ENCODE results near the gene PIANP.
"Not testable (repeated sequence)": the region's sequence is repeated elsewhere in the genome, so short reads cannot be mapped to it uniquely, and the experiment has no call there.

Gene PIANP

GRCh38 chr12:6708351-6708750 lies 7.7 kb upstream of the PIANP start:
- DNase-seq (ENCODE audit: low read depth in 2 of 2, low spot score in 1 of 2): not testable (repeated sequence)

GRCh38 chr12:6703631-6704030 lies 3.0 kb upstream of the PIANP start:
- DNase-seq (ENCODE audit: low read depth in 2 of 2, low spot score in 1 of 2): no peak

GRCh38 chr12:6701078-6701768 lies 608 bp upstream of the PIANP start:
- DNase-seq (ENCODE audit: low read depth in 2 of 2, low spot score in 1 of 2): no peak

- DNase-seq (ENCODE audit: low read depth in 2 of 2, low spot score in 1 of 2): no peak
These were observed 498 bp downstream of the PIANP start for GRCh38 chr12:6699989-6700645.

- DNase-seq (ENCODE audit: low read depth in 2 of 2, low spot score in 1 of 2): no peak
These were observed 1.2 kb downstream of the PIANP start for GRCh38 chr12:6699259-6699988.

DNA sequence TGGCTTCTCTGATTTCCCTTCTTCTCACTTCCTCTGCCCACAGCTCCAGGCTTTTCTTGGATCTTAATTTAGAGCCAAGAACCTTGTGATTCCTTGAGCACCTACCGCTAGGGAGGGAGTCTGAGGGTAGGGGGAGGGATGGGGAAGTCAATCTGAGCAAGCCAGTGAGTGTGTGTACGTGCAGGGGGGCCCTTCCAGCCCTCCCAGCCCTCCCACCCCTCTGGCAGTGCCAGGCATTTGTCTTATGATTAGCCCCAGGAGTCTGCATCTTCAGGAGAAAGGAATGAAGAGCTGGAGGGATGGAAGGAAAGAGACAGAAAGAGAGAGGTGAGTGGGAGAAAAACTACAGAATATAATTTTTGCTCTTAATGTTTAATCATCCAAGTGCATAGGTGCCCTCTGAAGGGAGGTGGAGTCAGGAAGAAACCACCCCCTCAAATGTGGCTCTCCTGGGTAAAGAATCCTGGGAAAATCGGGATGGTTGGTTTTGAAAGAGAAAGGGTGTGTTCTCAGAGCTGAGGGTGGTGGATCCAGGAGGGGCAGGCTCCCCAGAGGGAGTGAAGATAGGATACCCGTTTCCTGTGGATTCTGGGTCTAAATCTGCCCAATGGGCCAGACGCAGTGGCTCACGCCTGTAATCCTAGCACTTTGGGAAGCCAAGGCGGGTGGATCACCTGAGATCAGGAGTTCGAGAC lies 2.1 kb downstream of the PIANP start:
- no peak for DNase-seq (ENCODE audit: low read depth in 2 of 2, low spot score in 1 of 2)

GRCh38 chr12:6697584-6698351 lies 2.8 kb downstream of the PIANP start:
- no peak for DNase-seq (ENCODE audit: low read depth in 2 of 2, low spot score in 1 of 2)

DNA sequence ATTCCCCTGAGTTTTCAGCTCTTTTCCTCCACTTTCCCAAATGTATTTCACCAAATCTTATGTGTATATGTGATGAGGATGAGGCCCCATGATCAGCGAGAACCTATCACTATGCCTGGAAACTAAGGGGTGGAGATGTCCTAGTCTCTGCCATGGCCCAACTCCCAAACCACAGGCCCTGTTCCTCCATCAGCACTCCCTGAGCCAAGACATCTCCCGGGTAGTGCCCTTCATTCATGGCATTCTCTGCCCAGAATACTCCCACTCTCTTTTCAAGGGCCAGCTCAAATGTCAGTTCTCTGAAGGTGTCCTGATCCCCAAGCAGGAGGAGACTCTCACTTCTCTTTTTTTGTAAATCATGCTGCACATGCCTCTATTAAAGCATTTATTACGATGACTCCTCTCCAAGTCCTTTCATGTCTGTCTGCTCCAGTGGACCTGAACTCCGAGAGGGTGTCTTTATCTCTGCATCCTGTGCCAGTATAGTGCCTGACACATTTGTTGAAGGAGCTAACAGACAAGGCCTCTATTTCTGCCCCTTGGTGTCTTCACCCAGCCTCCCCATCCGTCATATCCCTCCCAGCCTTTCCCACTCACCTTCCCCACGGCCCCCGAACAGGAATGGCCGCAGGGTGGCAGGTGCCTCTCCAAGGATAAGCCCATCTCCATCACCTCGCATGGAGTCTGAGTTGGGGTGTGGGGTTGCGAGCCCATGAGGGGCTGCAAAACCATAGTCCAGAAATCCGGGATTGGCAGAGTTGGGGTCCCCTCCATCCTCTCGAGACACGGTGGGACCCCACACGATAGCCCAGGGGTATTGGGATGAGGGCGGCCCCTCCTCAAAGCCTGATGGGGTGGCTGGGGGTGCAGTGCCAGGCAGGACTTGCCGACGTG lies 3.7 kb downstream of the PIANP start:
- DNase-seq (ENCODE audit: low read depth in 2 of 2, low spot score in 1 of 2): no peak

- no peak for DNase-seq (ENCODE audit: low read depth in 2 of 2, low spot score in 1 of 2)
These were observed 5.1 kb downstream of the PIANP start for GRCh38 chr12:6695313-6696045.

- DNase-seq (ENCODE audit: low read depth in 2 of 2, low spot score in 1 of 2): no peak
These were observed 5.9 kb downstream of the PIANP start for GRCh38 chr12:6694701-6695100.

DNA sequence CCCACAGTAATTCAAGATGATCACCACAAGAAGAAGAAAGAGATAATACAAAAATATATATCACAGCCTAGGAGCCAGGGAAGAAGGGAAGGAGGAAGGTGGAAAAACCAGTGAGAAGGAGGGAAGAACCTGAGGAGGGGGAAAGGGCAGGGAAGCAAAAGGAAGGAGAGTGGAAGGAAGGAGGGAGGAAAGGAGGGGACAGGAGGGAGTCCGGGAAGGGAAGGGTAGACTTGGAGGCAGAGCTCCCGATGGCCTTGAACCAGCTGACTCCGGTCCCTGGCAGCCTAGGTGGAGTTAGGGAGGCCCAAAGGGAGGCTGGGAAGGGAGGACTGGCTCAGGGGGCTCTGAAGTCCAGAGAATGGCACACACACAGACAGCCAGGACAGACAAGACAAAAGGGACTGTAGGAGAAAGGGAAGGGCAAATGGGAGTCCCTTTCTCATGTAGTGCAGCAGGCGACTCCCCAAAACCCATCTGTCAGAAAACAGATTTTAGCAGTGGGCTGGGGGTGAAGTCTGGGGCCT lies 6.7 kb downstream of the PIANP start:
- DNase-seq (ENCODE audit: low read depth in 2 of 2, low spot score in 1 of 2): no peak

DNA sequence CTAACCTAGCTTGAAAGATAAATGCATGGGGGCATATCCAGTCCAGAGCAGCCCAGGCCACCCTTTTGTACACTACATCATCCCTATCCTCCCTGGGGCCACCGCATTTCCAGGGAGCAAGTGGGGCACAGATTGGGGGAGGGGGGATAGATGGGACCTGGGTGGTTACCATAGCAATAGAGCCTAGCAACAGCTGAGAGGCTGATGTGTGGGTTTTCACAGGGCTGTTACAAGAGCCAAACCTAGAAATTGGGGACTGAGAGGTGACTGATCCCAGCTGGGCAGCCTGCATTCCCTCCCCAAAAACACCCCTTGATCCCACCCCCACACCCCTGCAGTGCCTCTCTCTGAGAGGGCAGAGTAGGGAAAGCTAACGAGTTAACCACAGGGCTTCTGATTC lies 7.7 kb downstream of the PIANP start:
- no peak for DNase-seq (ENCODE audit: low read depth in 2 of 2, low spot score in 1 of 2)

DNA sequence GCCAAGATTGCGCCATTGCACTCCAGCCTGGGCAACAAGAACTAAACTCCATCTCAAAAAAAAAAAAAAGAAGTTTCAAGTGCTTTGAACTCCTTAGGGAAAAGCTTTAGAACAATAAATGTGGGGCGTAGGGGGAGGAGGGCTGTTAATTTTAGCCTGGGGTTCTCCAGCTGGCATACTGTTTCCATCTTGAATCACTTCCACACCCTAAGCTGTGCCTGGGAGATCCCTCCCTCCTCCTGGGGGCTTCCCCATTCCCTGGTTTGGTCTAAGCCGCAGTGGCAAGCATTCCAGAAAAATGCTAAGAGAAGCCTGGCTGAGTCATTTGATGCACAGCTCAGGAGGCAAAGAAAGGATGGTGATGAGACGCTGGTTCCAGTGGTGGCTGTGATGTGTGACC lies 9.1 kb downstream of the PIANP start:
- no peak for DNase-seq (ENCODE audit: low read depth in 2 of 2, low spot score in 1 of 2)

GRCh38 chr12:6688999-6689882 lies 11.4 kb downstream of the PIANP start, which contains the start of gene ZNF384:
TSS of gene ZNF384 (minus strand) at chr12:6689375. CDS start at chr12:6679520, 9,855 bp downstream.
- peak; percentile 88 to 96 for DNase-seq (ENCODE audit: low read depth in 2 of 2, low spot score in 1 of 2)

- DNase-seq (ENCODE audit: low read depth in 2 of 2, low spot score in 1 of 2): peak; percentile 60 to 73
These were observed 12.0 kb downstream of the PIANP start for GRCh38 chr12:6688543-6688998.

DNA sequence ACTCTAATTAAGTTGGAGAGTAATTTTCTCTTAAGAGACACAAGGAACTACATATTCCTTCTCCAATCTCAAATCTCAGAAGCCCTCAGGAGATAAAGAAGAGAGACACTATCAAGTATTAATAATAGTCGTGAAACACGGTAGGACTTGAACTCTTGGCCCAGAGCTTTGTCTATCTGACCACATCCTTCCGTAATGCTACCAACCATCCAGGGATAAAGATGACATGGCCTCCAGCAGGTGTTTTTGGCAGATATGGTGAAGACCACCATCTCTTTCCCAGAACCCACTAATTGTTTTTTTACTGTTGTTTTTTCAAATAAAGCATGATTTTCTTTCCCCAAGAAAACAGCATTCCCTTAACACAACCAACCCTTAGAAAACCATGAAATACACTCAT lies 14.8 kb downstream of the PIANP start:
- DNase-seq (ENCODE audit: low read depth in 2 of 2, low spot score in 1 of 2): no peak

- DNase-seq (ENCODE audit: low read depth in 2 of 2, low spot score in 1 of 2): no peak
These were observed 16.0 kb downstream of the PIANP start for GRCh38 chr12:6684609-6685008.

GRCh38 chr12:6676962-6677361 lies 23.7 kb downstream of the PIANP start:
- no peak for DNase-seq (ENCODE audit: low read depth in 2 of 2, low spot score in 1 of 2)

Measured in stimulated activated CD8-positive, alpha-beta memory T cell treated with anti-CD3 and anti-CD28 coated beads, Interleukin-4, amount 100 ng/mL, for 4 hours (primary cell).